K562 (cell line): ENCODE data around the gene CLDN7. TPM values are rescaled to one million over a fixed set of nuclear protein-coding genes. Genes with fewer than 3 reads are reported as not detected.

Experiments used
- ARID1B ChIP-seq: fragments of 450-650 bp; IDR thresholded peaks from 2 replicates; pipeline ENCODE4 v1.6.1; 2016; ENCODE audit warnings: antibody characterized with exemption, mild to moderate bottlenecking, inconsistent platforms
- ATF2 ChIP-seq: sonication (generic); formaldehyde crosslinking; IDR thresholded peaks from 2 replicates; pipeline ENCODE4 v1.8.1; 2022; ENCODE audit warnings: missing genetic modification reagents
- CCAR2 ChIP-seq: fragments of 200-400 bp; formaldehyde crosslinking; IDR thresholded peaks from 2 replicates; pipeline ENCODE4 v1.6.1; 2017; ENCODE audit warnings: mild to moderate bottlenecking, low read depth, low read length
- E2F8 ChIP-seq: fragments of 450-650 bp; IDR thresholded peaks from 2 replicates; pipeline ENCODE4 v1.7.1; 2018; ENCODE audit warnings: mild to moderate bottlenecking, low read depth; ENCODE audit not compliant: partially characterized antibody
- ELF1 ChIP-seq: fragments of 200-800 bp; sonication (Bioruptor generic); IDR thresholded peaks from 2 replicates; pipeline ENCODE4 v1.6.1; 2016; ENCODE audit warnings: missing genetic modification characterization, missing compliant biosample characterization
- ESRRA ChIP-seq: fragments of 450-650 bp; IDR thresholded peaks from 2 replicates; pipeline ENCODE4 v1.6.1; 2014; ENCODE audit warnings: low read depth, mild to moderate bottlenecking, moderate library complexity, borderline replicate concordance
- FOXA1 ChIP-seq: fragments of 450-650 bp; IDR thresholded peaks from 2 replicates; pipeline ENCODE4 v1.6.1; 2016; ENCODE audit warnings: mild to moderate bottlenecking, borderline replicate concordance
- GTF2E2 ChIP-seq: fragments of 200-800 bp; sonication (Bioruptor generic); IDR thresholded peaks from 2 replicates; pipeline ENCODE4 v1.6.1; 2016; ENCODE audit warnings: missing genetic modification characterization, missing compliant biosample characterization
- GTF3C2 ChIP-seq: IDR thresholded peaks from 3 replicates; pipeline ENCODE4 v1.6.1; 2011; ENCODE audit warnings: borderline replicate concordance, mild to moderate bottlenecking, moderate library complexity; ENCODE audit not compliant: insufficient read length; ENCODE audit errors: extremely low read depth
- HCFC1 ChIP-seq: IDR thresholded peaks from 2 replicates; pipeline ENCODE4 v1.6.1; 2012; ENCODE audit warnings: low read depth, low read length, improper control_type of control experiment
- MTA3 ChIP-seq: fragments of 450-650 bp; formaldehyde crosslinking; IDR thresholded peaks from 2 replicates; pipeline ENCODE4 v1.6.1; 2017; ENCODE audit warnings: mild to moderate bottlenecking, borderline replicate concordance
- SIN3A ChIP-seq, 2 experiments: fragments of 150-350 bp in 1 of 2; IDR thresholded peaks; 2 replicates each; pipeline ENCODE4 v1.6.1; 2011 to 2016; ENCODE audit warnings: borderline replicate concordance in 2 of 2, low read depth in 2 of 2, low read length in 2 of 2, mild to moderate bottlenecking in 2 of 2, moderate library complexity in 2 of 2; ENCODE audit not compliant: control insufficient read depth in 1 of 2
- SUPT5H ChIP-seq: fragments of 450-650 bp; IDR thresholded peaks from 2 replicates; pipeline ENCODE4 v1.6.1; 2016
- TAF1 ChIP-seq: IDR thresholded peaks from 2 replicates; pipeline ENCODE4 v1.6.1; 2011; ENCODE audit warnings: mild to moderate bottlenecking, low read length, moderate library complexity; ENCODE audit not compliant: insufficient read depth, control insufficient read depth, severe bottlenecking; ENCODE audit errors: extremely low read depth
- TBL1XR1 ChIP-seq, 2 experiments: IDR thresholded peaks; 2 replicates each; pipeline ENCODE4 v1.6.1; 2012; ENCODE audit warnings: improper control_type of control experiment in 2 of 2, low read length in 2 of 2, mild to moderate bottlenecking in 1 of 2
- ZNF124 ChIP-seq: sonication (generic); formaldehyde crosslinking; IDR thresholded peaks from 2 replicates; pipeline ENCODE4 v1.8.1; 2022; ENCODE audit warnings: missing genetic modification reagents
- polyA plus RNA-seq, 8 experiments: library from polyadenylated mRNA; depleted of rRNA in 4 of 8; stranded (reverse) in 5 of 8; unstranded in 3 of 8; fragments of >200 nt; fragmentation: Nextera tagmentation in 2 of 8; fragmentation: Illumina TruSeq in 1 of 8; extraction: Ambion mirVana in 2 of 8; extraction: Trizol in 1 of 8; gene quantifications; 2 replicates each; pipeline versions ENCODE4 v1.2.1 to v1.2.3, GENCODE V29; 2011 to 2014; ENCODE audit warnings: inconsistent platforms in 1 of 8, missing spikeins in 1 of 8
- total RNA-seq, 7 experiments: library from RNA; depleted of rRNA in 6 of 7; stranded (reverse); fragments of >200 nt in 6 of 7; fragmentation: Illumina TruSeq in 2 of 7; extraction: Trizol in 2 of 7; gene quantifications; 2 replicates each; pipeline versions ENCODE4 v1.2.1 to v1.2.3, GENCODE V29; 2011 to 2021; ENCODE audit warnings: low replicate concordance in 1 of 7
- TF ChIP-seq, protein P1 (sequence below), 2 experiments: fragments of 200-800 bp in 1 of 2; sonication (Bioruptor generic) in 1 of 2; sonication (generic) in 1 of 2; formaldehyde crosslinking in 1 of 2; IDR thresholded peaks in 1 of 2; conservative IDR thresholded peaks in 1 of 2; 2 replicates each; pipeline versions ENCODE4 v1.5.0 to v1.6.1; 2016 to 2020; ENCODE audit warnings: missing compliant biosample characterization in 1 of 2, missing genetic modification characterization in 1 of 2, missing genetic modification reagents in 1 of 2

CLDN7 gene
- total and polyA plus RNA-seq, 9 of the 15 experiments (the other 6 are each of a cell fraction or from before 2014, with no cell fraction given) = 2.2 to 14.5 (median 7.6) TPM

GRCh38 chr17:7252176-7253043, 9.9 kb downstream of the CLDN7 start, which contains the start of gene ELP5 (continued):
- peak; percentile 54; the same call in 1 of the 2 replicates for TF ChIP-seq MTA3
- no peak for TF ChIP-seq FOXA1
- TF ChIP-seq SUPT5H = peak; percentile 85
- no peak for TF ChIP-seq ZNF124
- TF ChIP-seq TAF1 = peak; percentile 86
- peak; percentile 29 for TF ChIP-seq E2F8
- TF ChIP-seq CCAR2 = no peak
- peak; percentile 57; the same call in 1 of the 2 replicates for TF ChIP-seq GTF2E2 (tag)
- peak; percentile 74 to 80 for TF ChIP-seq SIN3A (IDR thresholded peaks at IDR 0.05; ENCODE audit: borderline replicate concordance in 2 of 2, control insufficient read depth in 1 of 2, low read depth in 2 of 2, low read length in 2 of 2)
- TF ChIP-seq HCFC1 = peak; percentile 73
- TF ChIP-seq ATF2 (CRISPR knock-in tag) = peak; percentile 71; the same call in 1 of the 2 replicates
- peak; percentile 93 for TF ChIP-seq ESRRA
- TF ChIP-seq, protein P1, sequence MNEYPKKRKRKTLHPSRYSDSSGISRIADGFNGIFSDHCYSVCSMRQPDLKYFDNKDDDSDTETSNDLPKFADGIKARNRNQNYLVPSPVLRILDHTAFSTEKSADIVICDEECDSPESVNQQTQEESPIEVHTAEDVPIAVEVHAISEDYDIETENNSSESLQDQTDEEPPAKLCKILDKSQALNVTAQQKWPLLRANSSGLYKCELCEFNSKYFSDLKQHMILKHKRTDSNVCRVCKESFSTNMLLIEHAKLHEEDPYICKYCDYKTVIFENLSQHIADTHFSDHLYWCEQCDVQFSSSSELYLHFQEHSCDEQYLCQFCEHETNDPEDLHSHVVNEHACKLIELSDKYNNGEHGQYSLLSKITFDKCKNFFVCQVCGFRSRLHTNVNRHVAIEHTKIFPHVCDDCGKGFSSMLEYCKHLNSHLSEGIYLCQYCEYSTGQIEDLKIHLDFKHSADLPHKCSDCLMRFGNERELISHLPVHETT (CRISPR knock-in tag; conservative IDR thresholded peaks at IDR 0.05 in 1 of 2, IDR thresholded peaks at IDR 0.05 in 1 of 2) = peak in 1 of 2 experiments; percentile 83; a peak in 2 of 4 replicates
- TF ChIP-seq TBL1XR1 (IDR thresholded peaks at IDR 0.05; ENCODE audit: low read length in 2 of 2) = peak in 1 of 2 experiments; percentile 18; a peak in 1 of 4 replicates
- no peak for TF ChIP-seq GTF3C2
- TF ChIP-seq ARID1B = peak; percentile 27; the same call in 1 of the 2 replicates
- TF ChIP-seq ELF1 = peak; percentile 72
